Ammon's horn (tissue), 1 donor: ENCODE results near the gene EIF1AX.
A peak's percentile ranks its signal among the peaks of the same experiment; 100 is the strongest.
"Not testable (repeated sequence)": the region's sequence is repeated elsewhere in the genome, so short reads cannot be mapped to it uniquely, and the experiment has no call there.

Source experiments
- DNase-seq: peaks from one replicate; pipeline ENCODE4 v3.0.0-alpha.2; 2016; ENCODE audit warnings: low spot score

EIF1AX gene

DNA sequence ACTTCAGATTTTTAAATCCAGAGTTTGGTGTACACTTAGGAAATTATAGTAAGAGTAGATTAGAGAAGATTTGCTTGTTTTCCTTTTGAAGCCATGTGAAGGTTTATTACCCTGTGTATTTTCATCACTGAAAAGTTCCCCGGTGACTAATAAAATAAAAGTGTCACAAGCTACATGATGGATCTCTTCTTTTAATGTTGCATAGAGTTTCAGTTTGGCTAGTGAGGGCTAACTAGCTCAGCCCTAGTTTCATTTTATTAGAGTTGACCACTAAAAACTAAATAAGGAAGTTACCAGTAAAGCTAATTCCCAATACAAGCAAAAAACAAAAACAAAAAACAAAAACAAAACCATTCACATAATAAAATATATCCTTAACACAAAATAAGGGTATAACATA lies 14.8 kb downstream of the EIF1AX start:
- not testable (repeated sequence) for DNase-seq

DNA sequence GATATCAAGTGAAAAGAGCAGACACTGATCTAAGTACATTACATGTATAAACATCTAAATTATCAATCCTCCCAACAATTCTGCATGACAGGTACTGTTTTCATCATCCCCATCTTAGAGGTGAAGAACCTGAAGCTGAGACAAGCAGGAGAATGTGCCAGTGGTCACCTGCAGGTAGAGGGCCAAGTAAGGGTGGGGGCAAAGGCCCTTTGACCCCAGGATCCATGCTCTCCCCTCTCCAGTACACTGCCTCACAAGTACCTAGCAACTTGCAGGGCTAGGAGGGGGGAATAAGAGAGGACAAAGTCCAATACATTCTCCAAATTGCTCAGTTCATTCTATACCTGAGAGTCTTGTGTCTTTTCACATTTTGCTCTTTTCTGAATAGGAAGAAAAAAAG lies 16.7 kb downstream of the EIF1AX start:
- DNase-seq = no peak

DNA sequence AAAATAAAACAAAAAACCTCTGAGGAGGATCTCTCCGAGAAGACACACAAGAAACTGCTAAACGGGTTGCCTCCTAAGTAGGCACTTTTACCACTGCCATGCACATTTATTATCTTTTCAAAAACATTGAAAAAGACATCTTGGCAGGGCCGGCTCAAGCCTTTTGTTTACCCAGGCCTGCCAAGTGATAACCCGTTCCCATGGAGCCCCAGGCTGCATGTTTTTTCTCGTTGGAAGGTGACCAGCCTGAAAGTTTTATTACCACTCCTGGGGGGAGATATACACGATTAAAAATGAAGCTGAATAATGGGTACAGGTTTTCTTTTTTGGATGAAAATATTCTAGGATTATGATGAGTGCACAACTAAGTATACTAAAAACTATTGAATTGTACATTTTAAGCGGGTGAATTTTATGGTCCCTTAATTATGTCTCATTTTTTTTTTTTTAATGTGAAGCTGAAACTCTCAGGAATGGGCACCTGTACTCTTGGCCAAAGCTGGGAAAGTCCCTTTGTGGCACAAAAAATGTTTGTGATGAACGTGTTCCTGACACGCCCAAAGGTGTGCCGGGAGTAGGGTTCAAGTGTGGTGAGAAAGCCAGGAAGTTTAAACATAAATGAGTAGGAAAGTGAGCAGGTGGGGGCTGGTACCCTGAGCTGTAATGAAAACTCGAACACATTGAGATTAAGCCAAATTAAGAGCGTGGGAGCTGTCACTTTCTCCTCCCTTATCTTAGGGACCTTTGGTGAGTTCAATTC lies 23.4 kb downstream of the EIF1AX start:
- DNase-seq = no peak

DNA sequence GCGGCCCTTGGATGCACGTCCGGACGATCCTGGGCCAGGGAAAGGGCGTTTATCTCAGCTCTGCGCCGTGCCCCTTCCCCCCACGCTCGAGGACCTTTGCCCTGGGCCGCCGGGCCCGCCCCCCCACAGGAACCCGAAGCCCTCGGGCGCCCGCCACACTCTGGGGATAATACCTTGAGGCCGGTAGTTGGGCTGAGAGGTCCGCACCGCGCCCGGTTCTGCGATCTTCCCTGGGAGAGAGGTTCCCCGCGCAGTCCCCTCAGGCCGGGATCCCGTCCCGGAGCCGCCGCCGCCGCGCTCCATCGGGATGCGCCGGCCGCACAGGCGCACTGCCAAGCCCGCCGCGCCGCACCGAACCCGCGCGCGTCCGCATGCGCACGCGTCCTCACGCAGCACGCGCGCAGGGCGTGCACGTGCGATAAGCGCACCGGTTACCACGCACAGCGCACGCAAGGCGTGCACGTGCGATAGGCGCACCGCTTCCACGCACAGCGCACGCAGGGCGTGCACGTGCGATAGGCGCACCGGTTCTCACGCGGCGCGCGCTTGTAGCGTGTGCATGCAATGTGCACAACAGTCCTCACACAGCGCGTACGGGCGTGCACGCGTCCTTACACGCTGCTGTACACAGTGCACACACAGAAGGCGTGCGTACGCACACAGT lies 24.9 kb downstream of the EIF1AX start, which contains the start of gene MAP7D2:
Gene MAP7D2, minus strand, starts transcription at position 331 of the 664 bp plus-strand sequence. Its CDS starts 28 bp downstream, at position 303.
- DNase-seq = peak; percentile 4

DNA sequence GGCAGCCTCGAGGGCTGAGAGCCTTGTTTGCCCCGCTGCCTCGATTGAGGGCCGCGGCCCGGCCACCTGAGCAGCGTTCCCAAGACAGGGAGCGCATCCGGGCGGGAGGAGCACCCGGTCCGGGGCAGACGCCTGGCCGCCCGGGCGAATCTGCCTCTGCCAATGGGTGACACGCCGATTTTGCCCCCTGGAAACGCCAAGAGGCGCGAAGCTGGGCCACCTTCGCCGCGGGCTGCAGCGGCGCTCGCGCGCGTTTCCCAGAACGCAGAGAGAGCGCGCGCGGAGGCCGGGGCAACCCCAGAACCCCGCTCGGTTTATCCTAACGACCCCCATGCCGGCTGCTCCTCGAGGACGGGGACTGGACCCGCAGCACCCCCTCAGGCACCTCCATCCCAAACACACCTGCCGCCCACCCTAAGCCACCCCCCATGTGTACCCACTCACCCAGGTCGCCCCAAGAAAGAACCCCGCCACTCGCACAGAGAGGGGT lies 25.5 kb downstream of the EIF1AX start:
- DNase-seq = no peak

DNA sequence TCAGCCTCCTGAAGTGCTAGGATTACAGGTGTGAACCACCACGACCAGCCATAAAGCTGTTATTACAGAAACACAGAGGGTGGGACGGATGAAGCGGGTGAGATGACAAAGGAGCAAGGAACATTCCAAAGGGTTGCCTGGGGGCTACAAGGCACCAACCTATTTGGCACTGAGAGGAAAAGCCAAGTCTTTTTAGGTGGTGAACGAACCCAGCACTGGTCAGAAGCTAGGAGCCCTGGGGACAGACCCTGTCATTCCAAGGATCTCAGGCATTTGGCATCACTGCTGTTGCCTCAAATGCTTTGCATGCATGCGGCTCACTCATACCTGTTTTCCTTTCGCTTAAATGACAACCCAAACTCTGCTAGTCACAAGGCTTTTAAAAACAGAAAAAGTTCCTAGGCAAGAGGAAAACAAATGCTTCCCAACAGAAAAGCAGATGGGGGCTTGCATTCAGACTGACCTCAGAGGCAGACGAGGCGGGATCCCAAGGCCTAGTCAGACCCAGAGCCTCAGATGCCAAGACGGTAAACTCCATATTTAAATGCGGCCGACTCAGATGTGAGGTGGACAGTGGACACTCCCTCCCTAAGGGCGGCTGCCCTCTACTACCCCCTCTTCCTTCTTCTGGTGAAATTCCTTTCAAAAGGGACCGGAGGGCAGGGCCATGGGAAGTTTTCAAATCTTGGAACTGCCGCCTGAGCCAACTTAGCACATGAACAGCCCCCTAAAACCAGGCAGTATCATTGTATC lies 29.4 kb downstream of the EIF1AX start:
- DNase-seq = no peak

DNA sequence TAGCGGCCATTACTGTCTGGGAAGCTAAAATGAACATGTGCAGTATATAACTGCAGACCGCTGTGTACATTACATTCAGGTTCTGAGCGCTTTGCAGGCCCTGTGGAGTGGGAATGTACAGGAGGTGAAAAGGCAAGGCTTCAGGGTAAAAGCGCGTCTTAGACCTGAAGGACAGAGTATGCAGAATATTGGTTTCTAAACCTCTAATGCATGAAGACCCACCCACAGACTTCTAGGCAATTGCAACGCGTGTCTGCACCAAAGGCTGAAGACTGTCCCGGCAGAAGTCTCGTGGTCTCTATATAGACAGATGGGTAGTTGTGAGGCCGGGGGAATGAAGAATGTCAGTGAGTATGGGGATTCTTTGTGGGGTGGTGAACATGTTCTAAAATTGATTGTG lies 30.4 kb downstream of the EIF1AX start:
- no peak for DNase-seq

DNA sequence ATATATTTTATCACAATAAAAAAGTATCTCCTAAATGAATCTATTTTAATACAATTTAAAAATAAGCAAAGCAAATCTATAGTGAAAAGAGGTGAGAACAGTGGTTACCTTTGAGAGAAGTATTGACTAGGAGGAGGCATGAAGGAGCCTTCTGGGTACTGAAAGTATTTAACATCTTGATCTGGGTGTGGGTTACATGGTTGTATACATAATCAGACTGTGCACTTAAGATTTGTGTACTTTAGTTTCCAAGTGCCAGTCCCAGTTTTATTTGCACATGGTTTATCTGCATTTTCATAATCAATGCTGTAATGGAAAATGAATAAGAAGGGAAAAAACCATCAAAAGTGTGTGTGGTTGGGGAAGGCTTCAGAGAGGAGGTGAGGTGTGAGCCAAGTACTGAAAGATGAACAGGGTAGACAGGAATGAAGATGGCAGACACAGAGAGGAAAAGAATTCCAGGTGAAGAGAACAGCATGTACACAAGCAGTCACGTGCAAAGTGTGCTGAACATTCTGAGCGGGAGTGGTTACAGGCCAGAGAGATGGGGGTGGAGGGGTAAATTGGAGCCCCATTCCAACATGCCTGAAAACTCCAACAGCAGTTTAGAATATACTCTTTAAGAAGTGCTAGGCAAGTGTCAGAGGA lies 39.6 kb downstream of the EIF1AX start:
- no peak for DNase-seq

DNA sequence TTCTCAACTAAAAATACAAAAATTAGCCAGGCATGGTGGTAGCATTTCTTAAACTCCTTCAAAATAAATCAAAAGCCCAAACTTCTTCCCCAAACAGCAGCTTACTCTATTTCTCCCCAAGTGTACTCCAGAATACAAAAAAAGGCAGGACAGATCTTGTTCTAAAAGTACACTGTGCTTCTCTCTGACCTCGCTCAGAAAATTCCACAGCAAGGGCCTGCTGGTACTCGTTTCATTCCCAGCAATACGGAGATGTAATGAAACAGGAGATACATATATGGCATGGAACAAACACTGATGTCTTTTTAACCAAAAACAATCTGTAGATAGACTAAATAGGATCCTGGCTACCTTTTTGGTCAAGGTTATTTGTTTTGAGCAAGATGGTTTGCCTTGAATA lies 50.1 kb downstream of the EIF1AX start:
- DNase-seq = no peak

DNA sequence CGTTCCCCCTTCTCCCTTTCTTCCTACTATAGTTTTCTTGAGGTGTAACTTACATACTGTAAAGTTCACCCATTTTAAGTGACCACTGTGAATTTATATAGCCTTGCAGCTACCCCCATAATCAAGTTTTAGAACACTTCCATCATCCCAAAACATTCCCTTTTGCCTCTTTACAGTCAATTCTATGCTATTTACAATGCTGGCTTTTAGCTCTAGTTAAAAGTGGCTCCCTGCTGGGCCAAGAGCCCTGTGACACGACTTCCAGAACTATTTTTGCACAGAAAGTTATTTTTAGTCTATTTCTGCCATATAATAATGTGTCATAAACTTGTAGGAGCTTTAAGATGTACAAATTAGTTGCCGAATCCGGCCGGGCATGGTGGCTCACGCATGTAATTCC lies 51.8 kb downstream of the EIF1AX start:
- DNase-seq = no peak

DNA sequence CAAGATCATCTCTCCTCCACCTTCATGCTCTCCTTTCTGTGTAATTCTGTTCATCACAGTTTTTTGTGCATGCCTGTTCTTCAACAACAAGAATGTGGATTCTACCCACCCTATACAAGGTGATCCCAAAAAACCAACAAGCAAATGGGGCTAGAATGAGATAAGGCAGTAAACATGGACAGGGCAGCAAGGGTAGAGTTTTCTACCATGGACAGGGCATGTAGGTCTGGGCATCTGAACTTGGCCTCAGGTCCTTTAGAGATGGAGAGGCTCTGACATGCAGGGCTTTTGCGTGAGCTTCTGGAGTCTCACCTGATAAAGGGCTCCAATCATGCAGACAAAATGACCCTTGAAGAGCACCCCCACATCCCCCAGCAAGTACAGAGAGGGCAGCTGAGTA lies 61.4 kb downstream of the EIF1AX start:
- no peak for DNase-seq
